GM18508 (cell line): ENCODE data around the gene MYH7B.

Source experiments
- ATAC-seq: cut with Tn5 transposase; IDR thresholded peaks from one replicate; pipeline ENCODE4 v1.9.1; 2021; ENCODE audit warnings: moderate number of reproducible peaks; ENCODE audit not compliant: insufficient read depth, unreplicated experiment

Gene MYH7B

GRCh38 chr20:34989118-34989517, 33.5 kb downstream of the MYH7B start:
- no peak for ATAC-seq

GRCh38 chr20:34989670-34990069, 34.0 kb downstream of the MYH7B start:
- no peak for ATAC-seq

- ATAC-seq: no peak
Measured at GRCh38 chr20:34990231-34990630, 34.6 kb downstream of the MYH7B start.

- ATAC-seq: no peak
Measured at GRCh38 chr20:34990661-34991214, 35.1 kb downstream of the MYH7B start.

- ATAC-seq: no peak
Measured at GRCh38 chr20:34992751-34993417, 37.2 kb downstream of the MYH7B start.

- no peak for ATAC-seq
Measured at GRCh38 chr20:34993941-34994508, 38.4 kb downstream of the MYH7B start.

GRCh38 chr20:34994509-34995131, 39.0 kb downstream of the MYH7B start:
- ATAC-seq: no peak

- no peak for ATAC-seq
Measured at GRCh38 chr20:34995192-34995591, 39.5 kb downstream of the MYH7B start.

GRCh38 chr20:34995696-34996095, 40.0 kb downstream of the MYH7B start:
- no peak for ATAC-seq

- ATAC-seq: no peak
Measured at GRCh38 chr20:34996243-34997028, 40.8 kb downstream of the MYH7B start.

GRCh38 chr20:34997131-34997561, 41.5 kb downstream of the MYH7B start:
- no peak for ATAC-seq

- ATAC-seq: no peak
Measured at GRCh38 chr20:34997774-34998173, 42.1 kb downstream of the MYH7B start.

- no peak for ATAC-seq
Measured at GRCh38 chr20:34998331-34998950, 42.8 kb downstream of the MYH7B start.

- ATAC-seq: no peak
Measured at GRCh38 chr20:34999021-34999451, 43.4 kb downstream of the MYH7B start.

GRCh38 chr20:34999782-35000181, 44.1 kb downstream of the MYH7B start:
- ATAC-seq: no peak

GRCh38 chr20:35000311-35000921, 44.7 kb downstream of the MYH7B start:
- ATAC-seq: no peak

- ATAC-seq: no peak
Measured at GRCh38 chr20:35000922-35001595, 45.4 kb downstream of the MYH7B start.

- no peak for ATAC-seq
Measured at GRCh38 chr20:35001596-35002362, 46.1 kb downstream of the MYH7B start.
